Left lobe of liver (tissue), 2 donors: ENCODE results near the gene POMC. TPM values are rescaled to one million over a fixed set of nuclear protein-coding genes. Genes with fewer than 3 reads are reported as not detected.
"Not testable (repeated sequence)": the region's sequence is repeated elsewhere in the genome, so short reads cannot be mapped to it uniquely, and the experiment has no call there.

ENCODE experiments used
- ATAC-seq: fragments of 200-7000 bp; cut with Tn5 transposase; one replicate; pipeline ENCODE4 v1.9.1; 2020; ENCODE audit warnings: mild to moderate bottlenecking, moderate library complexity
- DNase-seq: peaks from one replicate; pipeline ENCODE4 v3.0.0-alpha.2; 2020; ENCODE audit warnings: low spot score
- total RNA-seq: library from RNA; stranded (reverse); gene quantifications from one replicate; pipeline ENCODE4 v1.2.1, GENCODE V29; 2021
- donor health status: DM: no; HTN: no; CAD: no; lungs with moderate emphysema.
- donor health status: DM: no; HTN: yes; CAD: no.

Gene POMC
- 0.33 TPM for total RNA-seq

DNA sequence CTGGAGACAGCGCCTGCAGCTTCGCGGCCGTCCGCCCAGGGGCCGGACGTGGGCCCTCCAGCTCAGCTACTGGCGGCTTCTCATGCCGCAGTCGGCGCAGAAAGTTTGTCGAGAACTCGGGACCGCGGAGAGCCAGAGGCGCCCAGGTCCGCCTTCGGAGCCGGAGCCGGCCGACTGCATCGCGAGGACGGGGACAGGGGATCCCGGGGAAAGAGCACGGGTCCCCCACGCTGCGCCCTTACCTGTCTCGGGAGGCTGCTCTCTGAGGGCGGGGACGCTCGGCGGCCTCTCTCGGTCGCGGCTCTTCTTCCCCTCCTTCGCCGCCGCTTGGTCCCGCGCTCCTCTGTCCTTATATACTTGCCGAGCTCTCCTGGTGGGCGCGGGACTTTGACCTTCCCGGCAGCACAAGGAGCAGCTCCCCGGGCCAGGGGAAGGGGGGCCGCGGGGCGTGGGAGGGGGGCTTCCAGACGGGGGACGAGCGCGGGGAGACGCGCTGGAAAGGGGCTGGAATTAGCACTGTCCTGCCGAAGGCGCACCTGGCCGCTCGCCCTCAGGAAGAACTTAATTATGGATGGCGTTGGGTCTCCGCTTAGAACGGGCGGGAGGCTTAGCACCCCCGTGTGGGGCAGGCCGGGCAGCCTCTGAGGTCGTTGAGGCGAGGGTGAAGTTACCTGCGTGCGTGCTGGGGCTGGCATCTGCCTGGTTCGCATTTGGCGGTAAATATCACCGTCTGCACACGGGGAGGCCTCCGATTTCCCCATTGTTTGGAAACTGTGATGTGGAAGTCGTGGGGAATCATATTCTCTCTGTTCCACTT is at the start of gene POMC:
Gene POMC (minus strand): TSS at position 325 of the 817 bp plus-strand sequence. CDS start 3,808 bp downstream, outside the sequence.
- ATAC-seq (peak; percentile 60), DNase-seq (no peak)

DNA sequence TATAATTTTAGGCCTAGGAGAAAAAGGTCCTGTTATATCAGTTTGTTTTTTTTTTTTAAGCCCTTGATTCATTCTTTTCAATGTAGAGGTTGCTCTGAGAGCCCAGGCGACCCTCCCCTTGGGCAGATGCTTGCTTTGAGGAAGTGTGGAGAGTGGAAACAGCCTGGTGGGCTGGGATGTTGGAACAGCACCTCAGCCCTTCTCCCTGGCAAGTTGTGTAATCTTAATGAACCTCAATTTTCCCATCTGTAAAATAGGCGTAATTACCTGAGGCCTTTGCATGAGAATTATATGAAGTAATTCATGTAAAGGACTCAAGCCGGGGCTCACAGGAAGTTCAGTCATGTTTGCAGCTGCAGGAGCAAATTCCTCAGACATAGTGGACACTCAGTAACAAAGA is 49.7 kb upstream of the POMC start:
- DNase-seq (no peak), ATAC-seq (no peak)

DNA sequence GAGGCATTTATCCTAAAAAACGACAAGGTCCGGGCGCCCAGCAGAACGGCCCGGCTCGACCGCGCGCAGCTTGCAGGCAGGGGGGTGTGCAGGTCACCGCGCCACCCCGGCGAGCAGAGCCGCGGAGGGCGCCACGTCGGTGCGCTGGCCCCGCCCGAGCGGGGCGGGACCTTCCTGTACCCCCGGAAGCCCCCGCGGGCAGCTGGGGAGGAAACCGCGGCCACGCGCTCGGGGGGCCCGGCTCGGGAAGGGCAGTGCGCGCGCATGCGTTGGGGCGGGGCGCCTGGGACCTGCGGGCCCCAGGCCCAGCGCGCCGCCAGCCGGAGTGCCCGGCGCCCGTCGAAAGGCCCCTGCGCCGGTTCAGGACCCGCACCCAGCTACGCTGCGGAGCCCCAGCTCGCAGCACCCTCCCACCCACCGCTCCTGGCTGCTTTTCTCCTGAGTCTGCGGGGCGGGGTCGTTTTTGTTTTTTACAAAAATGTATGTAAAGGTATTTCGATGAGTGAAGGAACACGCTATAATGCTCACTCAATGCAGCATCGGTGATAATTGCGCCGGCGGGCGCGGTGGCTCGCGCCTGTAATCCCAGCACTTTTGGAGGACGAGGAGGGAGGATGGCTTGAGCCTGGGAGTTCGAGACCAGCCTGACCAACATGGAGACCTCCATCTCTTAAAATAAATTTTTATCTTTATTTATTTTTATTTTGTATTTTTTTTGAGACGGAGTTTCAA is 47.7 kb upstream of the POMC start:
- peak; percentile 62 for DNase-seq
- ATAC-seq: peak; percentile 86

DNA sequence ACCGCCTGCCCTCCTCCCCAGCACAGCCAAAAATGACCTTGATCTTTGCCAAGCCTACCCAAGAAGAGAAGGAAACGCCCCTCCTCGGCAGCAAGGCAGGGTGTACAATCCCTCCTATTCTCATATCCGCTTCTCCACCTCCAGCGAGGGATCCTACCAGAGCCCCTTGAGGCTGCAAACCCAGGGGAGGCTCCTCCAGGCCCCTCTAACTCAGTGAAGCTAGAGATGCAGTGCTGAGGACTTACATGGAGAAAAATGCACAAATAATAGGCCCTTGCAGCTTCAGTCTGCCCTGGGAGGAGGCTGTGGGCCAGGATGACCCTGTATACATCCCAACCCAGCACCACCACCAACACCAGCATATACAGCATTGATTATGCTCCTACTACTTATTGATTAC is 46.9 kb upstream of the POMC start:
- DNase-seq: no peak
- ATAC-seq: no peak

DNA sequence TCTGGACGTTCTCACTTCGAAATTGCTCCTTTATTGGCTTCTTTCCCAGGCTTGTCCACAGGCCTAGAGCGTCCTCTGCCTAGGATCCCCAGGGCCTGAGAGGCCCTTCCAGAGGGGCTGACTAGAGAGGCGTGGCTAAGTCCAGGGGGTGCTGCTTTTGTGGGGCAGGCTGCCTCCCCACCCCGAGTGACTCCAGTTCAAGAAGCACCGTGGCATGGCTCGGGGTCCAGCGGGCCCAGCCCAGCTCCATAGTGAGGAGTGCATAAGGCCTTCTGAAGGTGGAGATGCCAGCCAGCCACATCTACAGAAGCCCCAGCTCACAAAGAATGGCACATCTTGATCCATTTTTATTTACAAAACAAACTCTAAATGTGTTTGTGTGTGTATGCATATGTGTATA is 44.8 kb upstream of the POMC start:
- DNase-seq (no peak), ATAC-seq (no peak)

DNA sequence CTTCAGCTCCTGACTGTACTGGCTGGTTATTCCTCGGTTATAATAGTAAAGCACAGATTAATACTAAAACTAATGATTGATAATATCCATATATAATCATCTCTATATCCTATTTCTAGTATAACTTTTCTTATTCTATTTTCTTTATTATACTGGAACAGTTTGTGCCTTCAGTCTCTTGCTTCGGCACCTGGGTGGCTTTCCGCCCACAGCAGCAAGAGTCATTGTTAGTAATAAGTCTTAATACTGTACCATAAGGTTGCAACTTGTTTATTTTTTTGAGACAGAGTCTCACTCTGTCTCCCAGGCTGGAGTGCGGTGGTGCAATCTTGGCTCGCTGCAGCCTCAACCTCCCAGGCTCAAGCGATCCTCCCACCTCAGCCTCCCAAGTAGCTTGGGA is 42.5 kb upstream of the POMC start:
- ATAC-seq, DNase-seq: not testable (repeated sequence)

DNA sequence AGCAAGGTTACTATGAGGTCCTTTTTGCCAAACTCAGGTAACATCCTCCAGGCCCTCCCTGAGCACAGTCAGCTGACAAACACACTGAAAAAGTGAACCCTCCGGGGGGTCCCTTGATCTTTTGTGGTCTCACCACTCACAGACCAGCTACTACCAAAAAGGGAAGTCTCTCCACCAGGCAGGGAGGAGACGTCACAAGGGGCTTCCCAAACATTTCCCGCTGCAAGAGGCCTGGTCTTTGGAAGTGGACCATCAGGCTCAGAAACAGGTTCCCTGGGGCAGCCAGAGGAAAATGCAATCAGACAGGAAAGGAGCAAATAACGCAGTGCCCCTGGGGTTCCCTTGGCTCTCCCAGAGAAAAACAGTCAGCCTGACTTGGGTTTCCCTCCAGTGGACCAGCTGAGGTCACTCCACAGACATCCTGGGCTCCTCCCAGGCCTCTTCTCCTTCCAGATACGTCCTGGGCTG is 38.7 kb upstream of the POMC start:
- ATAC-seq (no peak), DNase-seq (no peak)

DNA sequence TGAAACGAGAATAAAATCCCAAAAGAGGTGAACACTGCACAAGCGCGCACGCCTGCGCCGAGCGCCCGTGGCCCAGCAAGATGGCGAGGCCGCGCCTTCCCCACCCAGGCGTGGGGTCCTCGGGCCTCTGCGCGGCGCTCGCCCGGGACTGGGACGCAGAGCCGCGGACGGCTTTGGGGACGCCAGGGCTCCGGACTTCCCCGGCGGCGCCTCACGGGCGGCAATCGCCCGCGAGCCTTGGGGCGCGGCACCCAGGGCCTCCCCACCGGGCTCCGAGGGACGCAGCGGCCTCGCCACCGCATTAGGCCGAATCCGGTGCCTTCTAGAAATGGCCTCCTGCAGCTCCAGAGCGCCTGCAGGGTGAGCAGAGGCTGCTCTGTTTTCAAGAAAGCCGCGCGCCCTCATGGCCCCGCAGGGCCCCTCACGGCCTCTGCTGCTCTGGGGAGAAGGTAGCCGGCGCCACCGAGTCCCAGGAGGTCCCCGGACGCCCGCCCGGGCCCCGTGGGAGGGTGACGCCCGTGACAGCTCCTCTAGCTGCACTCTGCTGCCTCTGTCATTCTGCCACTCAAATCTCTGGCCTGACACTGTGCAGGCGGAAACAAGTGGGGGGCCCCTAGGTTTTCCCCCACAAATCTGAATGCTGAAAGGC is 35.9 kb upstream of the POMC start:
- DNase-seq: no peak
- peak; percentile 40 for ATAC-seq

DNA sequence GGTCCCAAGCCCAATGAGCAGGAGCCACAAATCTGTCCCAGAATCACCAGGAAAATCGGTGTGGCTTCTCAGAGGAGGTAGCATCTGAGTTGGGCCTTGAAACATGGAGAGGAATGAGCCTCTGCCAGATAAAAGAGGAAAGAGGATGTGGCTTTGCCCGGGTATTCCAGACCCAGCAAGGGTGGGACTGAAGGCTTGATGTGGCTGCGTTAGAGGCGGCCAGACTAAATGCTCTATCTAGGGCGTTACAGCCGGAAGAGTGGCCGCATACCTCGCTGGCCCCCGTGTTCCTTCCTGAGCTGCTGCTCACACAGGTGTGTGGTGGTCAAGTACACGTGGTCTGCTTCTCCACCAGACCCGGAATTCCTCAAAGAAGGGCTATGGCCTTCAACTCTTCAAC is 33.9 kb upstream of the POMC start:
- ATAC-seq (no peak), DNase-seq (no peak)

DNA sequence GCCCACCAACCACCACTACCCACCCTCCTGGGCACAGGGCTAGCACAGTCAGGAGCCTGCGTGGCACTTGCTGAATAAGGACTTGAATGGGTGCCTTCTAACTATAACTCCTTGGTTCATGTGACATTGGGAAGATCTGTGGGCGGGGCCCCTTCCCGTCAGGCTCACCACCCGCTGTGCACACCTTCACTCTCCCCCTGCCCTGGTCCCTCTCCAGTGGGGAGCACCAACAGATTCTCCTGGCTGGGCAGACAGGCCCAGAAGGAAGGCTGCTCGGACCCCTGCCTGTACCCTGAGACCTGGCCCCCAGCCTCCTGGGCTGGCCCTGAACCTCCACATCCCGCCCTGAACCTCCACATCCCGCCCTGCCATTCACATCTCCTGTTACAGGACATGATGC is 33.4 kb upstream of the POMC start:
- ATAC-seq (no peak), DNase-seq (no peak)

DNA sequence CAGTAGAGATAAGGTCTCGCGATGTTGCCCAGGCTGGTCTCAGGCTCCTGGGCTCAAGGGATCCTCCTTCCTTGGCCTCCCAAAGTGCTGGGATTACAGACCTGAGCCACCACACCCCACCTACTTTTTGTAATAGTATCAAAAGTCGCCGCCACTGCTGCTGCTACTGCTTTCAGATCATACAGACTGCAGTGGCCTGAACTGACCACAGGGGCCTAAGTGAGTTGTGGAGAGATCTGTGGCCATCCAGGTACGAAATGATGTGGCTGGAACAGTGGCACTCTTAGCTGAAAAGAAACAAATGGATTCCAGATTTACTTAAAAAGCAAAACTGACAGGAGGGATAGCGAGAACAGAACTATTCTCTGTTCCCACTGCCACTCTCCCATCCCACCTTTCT is 32.9 kb upstream of the POMC start:
- no peak for ATAC-seq
- DNase-seq: no peak

DNA sequence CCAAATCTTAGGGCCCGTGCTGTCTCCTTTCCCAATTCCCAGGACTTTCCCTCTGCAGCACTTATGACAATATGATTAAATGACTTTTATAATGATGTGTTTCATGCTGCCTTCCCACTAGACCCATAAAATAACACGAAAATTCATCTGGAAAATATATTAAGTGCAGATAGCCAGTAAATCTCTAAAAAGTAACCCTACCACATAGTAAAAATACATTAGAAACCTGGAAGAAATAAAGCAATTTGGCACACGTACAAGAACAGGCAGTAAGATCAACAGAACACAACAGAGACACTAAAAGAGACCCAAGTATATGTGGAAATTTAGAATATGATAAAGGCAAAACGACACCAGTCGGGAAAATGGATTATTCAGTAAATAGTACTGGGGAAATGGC is 30.2 kb upstream of the POMC start:
- no peak for DNase-seq
- ATAC-seq: no peak

DNA sequence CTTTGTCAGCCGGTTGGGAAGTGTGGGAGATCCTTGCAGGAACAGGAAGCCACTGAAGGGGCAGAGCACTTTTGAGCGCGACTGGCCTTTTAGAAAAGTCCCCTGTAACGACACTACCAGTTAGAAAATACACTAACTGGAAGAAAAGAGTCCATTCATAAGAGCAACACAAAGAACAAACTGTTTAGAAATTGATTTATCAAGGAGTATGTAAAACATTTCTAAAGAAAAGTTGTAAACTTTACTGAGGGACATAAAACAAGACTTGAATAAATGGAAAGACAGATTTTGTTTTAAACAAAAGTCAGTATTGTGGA is 29.8 kb upstream of the POMC start:
- no peak for ATAC-seq
- DNase-seq: no peak

DNA sequence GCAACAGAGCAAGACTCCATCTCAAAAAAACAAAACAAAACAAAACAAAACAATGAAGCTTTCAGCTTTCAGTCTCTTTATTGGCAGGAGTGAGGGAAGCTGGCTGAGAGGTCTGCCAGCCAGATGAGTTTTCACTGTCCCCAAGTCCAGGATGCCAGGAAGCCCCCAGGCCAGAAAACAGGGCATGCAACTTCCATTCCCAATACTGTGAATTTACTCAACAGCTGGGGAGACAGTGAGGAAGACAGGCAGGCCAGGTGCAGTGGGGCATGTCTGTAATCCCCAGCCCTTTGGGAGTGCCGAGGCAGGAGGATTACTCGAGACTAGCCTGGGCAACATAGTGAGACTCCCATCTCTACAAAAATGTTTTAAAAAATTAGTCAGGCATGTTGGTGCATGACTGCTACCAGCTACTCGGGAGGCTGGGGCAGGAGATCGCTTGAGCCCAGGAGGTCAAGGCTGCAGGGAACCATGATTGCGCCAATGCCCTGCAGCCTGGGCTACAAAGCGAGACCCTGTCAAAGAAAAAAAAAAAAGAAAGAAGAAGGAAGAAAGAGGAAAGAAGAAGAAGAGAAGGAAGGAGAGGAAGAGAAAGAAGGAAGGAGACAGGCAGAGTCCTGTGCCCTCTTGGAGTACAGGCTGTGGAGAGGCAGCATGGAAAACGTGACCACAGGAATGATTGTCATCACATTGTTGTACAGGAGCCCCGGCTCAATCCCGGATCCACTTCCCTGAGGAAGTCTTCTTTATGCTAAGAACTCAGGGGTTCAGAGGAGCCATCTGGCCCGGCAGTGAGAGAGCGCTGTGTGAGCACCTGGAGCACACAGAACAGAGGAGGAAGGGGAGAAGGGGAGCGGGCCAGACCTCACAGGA is 29.2 kb upstream of the POMC start:
- DNase-seq: no peak
- ATAC-seq: no peak

DNA sequence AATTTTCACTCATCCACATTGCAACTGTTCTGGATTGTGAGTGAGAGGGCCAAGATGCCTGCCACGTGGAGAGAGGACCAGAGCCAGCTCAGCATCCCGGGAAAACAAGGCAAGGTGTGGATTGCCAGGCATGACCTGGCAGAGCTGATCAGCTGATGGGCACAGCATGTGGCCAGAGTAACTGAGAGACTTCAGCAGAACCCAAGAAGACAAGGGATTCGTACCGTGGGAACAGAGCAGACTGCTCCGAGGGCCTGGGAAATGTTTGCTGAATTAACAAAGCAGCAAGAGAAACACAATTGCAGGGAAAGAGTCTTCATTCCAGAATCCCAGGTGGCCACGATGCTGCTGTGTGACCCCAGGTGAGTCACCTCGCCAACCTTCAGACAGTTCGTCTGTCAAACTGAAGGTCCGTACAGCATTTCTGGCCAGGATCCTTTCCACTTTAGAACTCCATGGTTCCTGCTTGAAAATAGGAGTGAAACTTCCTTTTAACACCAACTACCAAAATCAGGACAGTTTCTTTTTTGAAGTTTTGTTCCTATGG is 26.3 kb upstream of the POMC start:
- no peak for DNase-seq
- no peak for ATAC-seq

DNA sequence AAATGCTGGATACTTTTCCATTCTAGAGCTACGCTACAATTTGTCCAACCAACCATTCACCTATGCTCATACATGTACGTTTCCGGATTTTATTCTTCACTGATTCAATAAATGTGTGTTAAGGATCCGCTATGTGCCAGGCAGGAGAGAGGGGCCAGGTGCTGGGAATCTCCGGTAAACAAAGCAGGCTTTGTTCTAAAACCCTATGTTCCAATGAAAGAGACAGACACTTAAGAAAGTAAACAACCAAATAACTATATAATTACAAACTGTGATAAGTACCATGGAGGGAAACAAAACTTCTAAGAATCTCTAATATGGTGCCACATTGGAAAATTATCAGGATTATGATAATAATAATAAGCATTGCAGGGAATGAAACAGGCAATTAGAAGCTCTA is 22.2 kb upstream of the POMC start:
- DNase-seq (no peak), ATAC-seq (no peak)

DNA sequence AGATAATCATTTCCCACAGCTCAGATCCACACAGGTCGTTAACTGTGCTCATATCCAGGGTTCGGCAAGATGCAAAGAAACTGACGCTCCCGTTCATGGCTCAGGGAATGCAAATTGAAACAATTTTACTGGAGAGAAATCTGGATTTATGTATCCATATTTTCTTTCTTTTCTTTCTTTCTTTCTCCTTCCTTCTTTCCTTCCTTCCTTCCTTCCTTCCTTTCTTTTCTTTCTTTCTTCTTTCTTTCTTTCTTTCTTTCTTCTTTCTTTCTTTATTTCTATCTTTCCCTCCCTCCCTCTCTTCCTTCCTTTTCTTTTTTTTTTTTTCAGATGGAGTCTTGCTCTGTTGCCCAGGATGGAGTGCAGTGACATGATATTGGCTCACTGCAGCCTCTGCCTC is 20.0 kb upstream of the POMC start:
- no peak for DNase-seq
- no peak for ATAC-seq

DNA sequence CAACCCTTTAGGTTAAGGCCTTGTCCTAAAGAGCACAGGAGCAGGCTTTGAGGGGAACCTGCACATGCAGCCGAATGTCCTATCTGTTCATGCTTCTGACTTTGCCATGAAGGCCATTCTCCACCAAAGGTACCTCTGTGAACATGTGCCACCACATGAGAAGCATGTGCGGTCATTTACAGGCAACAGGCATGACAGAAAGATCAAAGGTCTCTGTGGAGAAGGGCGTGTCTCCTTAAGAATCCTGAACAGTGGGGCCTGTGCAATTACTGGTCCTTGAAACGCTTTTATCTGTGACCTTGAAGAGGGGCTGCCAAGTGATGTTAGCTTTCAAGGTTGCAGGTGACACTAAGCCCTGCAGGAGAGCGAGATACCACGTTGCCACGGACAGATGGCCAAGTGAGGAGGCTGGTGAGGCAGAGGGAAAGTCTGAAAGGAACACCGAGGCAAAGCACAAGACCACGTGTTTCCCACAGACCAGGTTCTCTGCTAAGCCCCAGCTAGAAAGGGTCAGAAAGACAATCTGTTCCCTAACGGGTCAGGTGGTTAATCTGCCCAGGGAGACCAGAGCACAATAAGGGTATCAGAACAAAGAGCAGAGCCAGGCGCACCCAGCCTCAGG is 19.5 kb upstream of the POMC start:
- no peak for ATAC-seq
- no peak for DNase-seq

DNA sequence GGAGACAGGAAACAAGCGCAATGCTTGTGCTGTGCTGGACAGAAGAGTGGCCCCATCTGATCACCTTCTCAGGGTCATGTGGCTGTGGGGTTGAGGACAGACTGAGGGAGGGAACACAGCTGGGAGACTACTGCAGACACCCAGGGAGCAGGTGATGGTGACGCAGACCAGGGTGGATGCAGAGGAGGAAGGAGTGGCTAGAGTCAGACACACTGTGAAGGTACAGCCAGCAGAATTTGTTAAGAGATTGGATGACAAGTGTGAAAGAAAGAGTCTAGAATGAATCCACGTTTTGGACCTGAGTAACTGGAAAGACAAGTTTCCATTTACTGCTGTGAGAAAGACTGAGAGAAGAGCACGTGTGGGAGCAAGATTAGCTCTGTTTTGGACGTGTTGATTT is 15.9 kb upstream of the POMC start:
- ATAC-seq: no peak
- no peak for DNase-seq

DNA sequence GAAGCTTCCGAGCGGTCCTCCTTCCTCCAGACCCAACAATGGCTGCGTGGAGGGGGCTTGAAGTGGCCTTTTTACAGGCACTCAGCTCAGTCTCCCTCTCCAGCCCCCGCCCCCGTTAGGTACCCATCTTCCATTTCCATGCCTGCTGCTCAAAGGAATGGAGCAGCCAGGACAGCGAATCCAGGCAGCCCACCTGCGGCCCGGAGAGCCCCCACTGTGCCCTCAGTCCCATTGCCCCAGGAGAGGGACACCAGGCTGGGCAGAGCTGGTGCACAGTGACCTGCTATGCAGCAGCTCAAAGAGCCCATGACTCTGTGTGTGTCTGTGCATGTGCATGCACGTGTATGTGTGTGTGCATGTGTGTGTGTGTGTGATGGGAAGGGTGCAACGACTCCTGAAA is 10.6 kb upstream of the POMC start:
- DNase-seq (no peak), ATAC-seq (no peak)
